Skeletal muscle tissue (tissue), 4 donors: ENCODE measurements around the gene F12. TPM values are rescaled to one million over a fixed set of nuclear protein-coding genes. Genes with fewer than 3 reads are reported as not detected.
"Not testable (repeated sequence)": the region's sequence is repeated elsewhere in the genome, so short reads cannot be mapped to it uniquely, and the experiment has no call there.

Source experiments
- H3K27ac ChIP-seq: one replicate; pipeline ENCODE4 v1.7.0; 2013; ENCODE audit warnings: mild to moderate bottlenecking, low read depth, low read length, inconsistent platforms
- H3K27me3 ChIP-seq, 3 donors: one replicate each; pipeline ENCODE4 v1.7.0; 2013; ENCODE audit warnings: low read length in 3 of 3; ENCODE audit not compliant: control insufficient read depth in 3 of 3, insufficient read depth in 3 of 3
- H3K36me3 ChIP-seq, 3 donors: one replicate each; pipeline ENCODE4 v1.7.0; 2013; ENCODE audit warnings: low read length in 3 of 3; ENCODE audit not compliant: control insufficient read depth in 3 of 3, insufficient read depth in 3 of 3
- H3K4me1 ChIP-seq, 3 donors: one replicate each; pipeline ENCODE4 v1.7.0; 2013; ENCODE audit warnings: low read length in 3 of 3, mild to moderate bottlenecking in 3 of 3; ENCODE audit not compliant: control insufficient read depth in 3 of 3, insufficient read depth in 3 of 3
- H3K4me3 ChIP-seq, 3 donors: one replicate each; pipeline ENCODE4 v1.7.0; 2013; ENCODE audit warnings: low read length in 3 of 3
- H3K9ac ChIP-seq, 3 donors: one replicate each; pipeline ENCODE4 v1.7.0; 2013; ENCODE audit warnings: low read length in 3 of 3, mild to moderate bottlenecking in 3 of 3, moderate library complexity in 2 of 3, low read depth in 1 of 3
- H3K9me3 ChIP-seq, 3 donors: one replicate each; pipeline ENCODE4 v1.7.0; 2013; ENCODE audit warnings: low read length in 3 of 3; ENCODE audit not compliant: control insufficient read depth in 3 of 3
- total RNA-seq: library from RNA; depleted of rRNA; stranded (reverse); fragments of >200 nt; gene quantifications from one replicate; pipeline ENCODE4 v1.2.3, GENCODE V29; 2014
- donor health status: Osteomylitis.

The F12 gene
- total RNA-seq, 1 donor from 2014 or later = not detected

DNA sequence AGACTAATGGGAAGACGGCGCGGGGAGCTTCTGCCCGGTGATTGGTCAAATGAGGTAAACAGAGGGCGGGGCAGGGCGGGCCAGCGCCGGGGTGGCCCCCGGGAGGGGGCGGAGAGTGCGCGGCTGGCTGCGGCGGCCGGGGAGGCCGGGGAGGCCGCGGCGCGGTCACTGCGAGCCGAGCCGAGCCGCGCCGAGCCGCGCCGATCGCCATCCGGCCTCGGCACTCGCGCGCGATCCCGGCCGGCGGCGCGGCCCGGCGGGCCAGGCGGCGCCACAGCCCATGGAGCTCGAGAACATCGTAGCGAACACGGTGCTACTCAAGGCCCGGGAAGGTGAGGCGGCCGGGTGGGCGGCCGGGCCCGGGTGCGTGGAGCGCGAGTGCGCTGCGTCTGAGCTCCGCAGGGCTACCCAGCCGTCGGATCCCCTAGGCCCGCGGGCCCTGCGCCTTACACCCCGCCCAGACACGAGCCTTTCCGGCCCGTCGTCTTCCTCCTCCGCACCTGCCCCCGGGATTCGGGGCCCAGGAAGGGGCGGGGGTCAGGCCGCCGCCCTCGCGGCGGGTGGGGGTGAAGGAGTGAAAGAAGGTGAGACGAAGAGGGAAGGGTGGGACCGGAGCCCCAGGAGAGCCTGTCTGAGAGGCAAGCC lies 17.3 kb upstream of the F12 start, which contains the start of gene GRK6:
TSS of gene GRK6 (plus strand) at position 111 of the 645 bp plus-strand sequence. CDS start at position 281, 170 bp downstream.
- peaks cover 0 to 4% (median 4%) of the 10 kb centered on the region in 3 donors for H3K36me3 ChIP-seq
- peaks cover 23 to 51% (median 29%) of the 10 kb centered on the region in 3 donors for H3K4me1 ChIP-seq
- H3K4me3 ChIP-seq = peak within 1 kb of the TSS; percentile 83 to 84 (median 84)
- H3K27me3 ChIP-seq = no peaks in the 10 kb centered on the region
- peak within 1 kb of the TSS; percentile 87 to 92 (median 91) for H3K9ac ChIP-seq
- no peaks in the 10 kb centered on the region for H3K9me3 ChIP-seq
- H3K27ac ChIP-seq = peak within 1 kb of the TSS; percentile 87

DNA sequence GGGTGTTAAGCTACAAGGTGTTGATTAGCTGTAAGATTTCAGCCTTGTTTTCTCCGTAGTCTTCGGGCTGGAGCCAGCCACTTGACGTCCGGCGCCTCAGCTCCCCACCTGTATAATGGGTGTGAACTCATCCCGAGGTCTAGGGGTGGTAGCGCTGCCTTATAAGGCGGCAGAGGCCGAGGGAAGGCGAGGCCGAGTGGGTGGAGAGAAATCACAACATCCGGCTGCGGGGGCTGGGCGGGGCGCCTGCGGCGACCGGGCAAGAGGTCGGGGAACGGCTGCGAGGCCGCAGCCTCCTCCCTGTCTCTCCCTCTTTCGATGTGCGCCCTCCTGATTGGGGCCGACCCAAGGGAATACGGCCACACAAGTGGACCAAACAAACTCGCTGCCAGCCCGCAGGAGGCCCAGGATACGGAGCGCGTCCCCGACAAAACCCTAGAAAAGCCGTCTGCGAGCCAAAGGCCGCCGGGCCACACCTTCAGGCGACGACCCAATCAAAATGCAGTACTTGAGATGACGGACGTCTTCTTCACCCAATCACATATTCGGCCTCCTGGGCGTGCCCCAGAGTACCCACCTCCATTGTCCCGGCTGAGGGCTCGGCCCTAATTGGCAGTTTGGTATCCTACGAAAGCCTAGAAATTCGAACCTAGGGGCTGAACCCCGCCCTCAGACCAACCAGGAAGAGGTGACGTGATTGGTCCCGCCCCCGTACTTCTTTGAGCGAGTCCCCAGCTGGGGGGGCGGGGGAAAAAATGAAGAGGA lies 16.6 kb upstream of the F12 start:
- Histone ChIP-seq H3K4me3 (peak overlapping the region; percentile 70 to 84 (median 79)), H3K4me1 (peaks cover 20 to 44% (median 22%) of the 10 kb centered on the region in 3 donors), H3K27ac (peak overlapping the region; percentile 87), H3K9ac (peak overlapping the region; percentile 54 to 83 (median 69)), H3K9me3 (no peaks in the 10 kb centered on the region), H3K27me3 (no peaks in the 10 kb centered on the region), H3K36me3 (peaks cover 0 to 4% (median 3%) of the 10 kb centered on the region in 3 donors)

DNA sequence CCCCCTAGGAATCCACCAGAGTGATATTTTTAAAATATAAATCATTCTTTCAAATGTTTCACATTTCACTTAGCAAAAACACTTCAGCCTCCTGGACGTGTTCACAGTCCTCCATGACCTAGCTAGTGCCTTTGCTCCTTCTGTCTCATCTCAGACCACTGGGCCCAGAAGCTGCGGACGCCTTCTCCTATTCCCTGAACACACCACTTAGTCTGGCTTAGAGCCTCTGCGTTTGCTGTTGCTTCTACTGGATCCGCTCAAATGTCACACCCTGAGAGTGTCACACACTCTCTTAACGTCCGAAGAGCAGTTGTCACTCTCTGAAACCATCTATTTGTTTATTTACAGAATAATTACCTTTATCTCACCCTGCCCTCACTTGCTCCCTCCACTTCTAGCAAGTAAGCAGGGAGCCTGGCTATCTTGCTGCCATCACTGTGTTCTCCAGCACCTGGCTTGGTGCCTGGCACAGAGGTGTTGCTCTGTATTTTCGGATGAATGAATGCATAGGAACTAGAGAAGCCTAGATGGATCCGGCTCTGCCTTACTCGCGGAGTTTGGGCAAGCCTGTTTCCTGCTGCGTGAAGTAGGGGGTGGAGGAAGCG lies 15.9 kb upstream of the F12 start:
- H3K9me3 ChIP-seq = no peaks in the 10 kb centered on the region
- H3K9ac ChIP-seq = peak overlapping the region; percentile 54 to 83 (median 69)
- H3K4me3 ChIP-seq = peak overlapping the region; percentile 70 to 84 (median 79)
- no peaks in the 10 kb centered on the region for H3K36me3 ChIP-seq
- no peaks in the 10 kb centered on the region for H3K27me3 ChIP-seq
- peaks cover 20 to 38% (median 20%) of the 10 kb centered on the region in 3 donors for H3K4me1 ChIP-seq
- H3K27ac ChIP-seq = peak overlapping the region; percentile 87

DNA sequence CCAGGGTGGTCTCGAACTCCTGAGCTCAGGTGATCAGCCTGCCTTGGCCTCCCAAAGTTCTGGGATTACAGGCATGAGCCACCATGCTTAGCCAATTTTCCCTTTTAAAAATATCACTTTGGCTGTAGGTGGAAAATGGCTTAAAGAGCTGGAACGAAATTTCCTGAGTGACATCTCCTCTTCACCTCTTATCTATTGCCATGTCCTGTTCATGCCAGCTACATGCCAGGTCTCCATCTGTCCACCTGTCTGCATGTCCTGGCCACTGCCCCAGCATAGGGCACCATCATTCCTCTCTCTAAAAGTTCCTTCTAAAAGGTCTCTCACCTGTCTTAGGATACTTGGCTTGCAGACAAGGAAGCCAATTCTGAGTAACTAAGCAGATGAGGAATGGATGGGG lies 14.3 kb upstream of the F12 start:
- Histone ChIP-seq H3K36me3 (no peaks in the 10 kb centered on the region), H3K9me3 (no peaks in the 10 kb centered on the region), H3K4me3 (no peak overlapping the region), H3K27me3 (no peaks in the 10 kb centered on the region), H3K9ac (no peak overlapping the region), H3K27ac (no peak overlapping the region), H3K4me1 (peaks cover 20 to 24% (median 20%) of the 10 kb centered on the region in 3 donors)

DNA sequence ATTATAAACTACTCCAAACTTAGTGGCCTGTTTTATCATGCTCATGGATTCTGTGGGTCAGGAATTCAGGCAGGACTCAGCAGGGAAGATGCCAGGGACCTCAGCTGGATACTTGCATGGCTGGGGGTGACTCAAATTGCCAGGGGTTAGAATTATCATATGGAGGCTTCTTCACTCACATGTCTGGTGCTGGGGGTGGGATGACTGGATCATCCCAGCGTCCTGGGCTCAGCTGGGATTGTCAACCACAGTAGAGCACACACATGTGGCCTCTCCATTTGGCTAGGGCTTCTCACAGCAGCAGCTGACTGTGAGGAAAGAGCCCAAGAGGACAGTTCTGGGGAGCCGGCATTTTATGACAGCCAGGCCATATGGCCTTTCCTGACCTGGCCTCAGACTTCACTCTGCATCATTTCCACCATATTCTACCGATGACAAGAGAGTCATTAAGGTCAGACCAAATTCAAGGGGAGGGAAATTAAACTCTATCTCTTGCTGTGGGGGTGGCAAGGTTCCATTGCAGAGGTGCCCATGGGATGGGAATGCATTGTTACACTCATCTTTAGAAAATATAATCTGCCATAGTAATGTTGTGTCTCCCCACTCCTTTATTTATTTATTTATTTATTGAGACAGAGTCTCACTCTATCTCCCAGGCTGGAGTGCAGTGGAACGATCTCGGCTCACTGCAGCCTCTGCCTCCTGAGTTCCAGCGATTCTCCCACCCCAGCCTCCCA lies 11.9 kb upstream of the F12 start:
- Histone ChIP-seq H3K4me3 (no peak overlapping the region), H3K9ac (no peak overlapping the region), H3K4me1 (peaks cover 5 to 6% (median 6%) of the 10 kb centered on the region in 3 donors), H3K27ac (no peak overlapping the region), H3K9me3 (no peaks in the 10 kb centered on the region), H3K36me3 (no peaks in the 10 kb centered on the region), H3K27me3 (no peaks in the 10 kb centered on the region)

DNA sequence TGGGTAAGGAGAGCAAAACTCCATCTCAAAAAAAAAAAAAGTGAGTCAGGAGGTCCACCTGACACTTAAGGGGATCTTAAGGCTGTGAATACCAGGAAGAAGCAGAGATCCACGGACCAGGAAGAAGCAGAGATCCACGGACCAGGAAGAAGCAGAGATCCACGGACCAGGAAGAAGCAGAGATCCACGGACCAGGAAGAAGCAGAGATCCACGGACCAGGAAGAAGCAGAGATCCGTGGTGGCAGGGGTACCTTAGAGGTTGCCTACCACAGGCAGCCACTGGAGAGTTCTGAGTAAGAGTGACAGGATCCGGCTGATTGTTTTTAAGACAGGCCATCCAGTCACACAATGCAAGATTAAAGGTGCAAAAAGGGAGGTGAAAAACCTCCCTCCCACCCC lies 11.1 kb upstream of the F12 start:
- not testable (repeated sequence) for H3K36me3 ChIP-seq, H3K4me1 ChIP-seq, H3K4me3 ChIP-seq, H3K27me3 ChIP-seq, H3K27ac ChIP-seq, H3K9ac ChIP-seq, H3K9me3 ChIP-seq

DNA sequence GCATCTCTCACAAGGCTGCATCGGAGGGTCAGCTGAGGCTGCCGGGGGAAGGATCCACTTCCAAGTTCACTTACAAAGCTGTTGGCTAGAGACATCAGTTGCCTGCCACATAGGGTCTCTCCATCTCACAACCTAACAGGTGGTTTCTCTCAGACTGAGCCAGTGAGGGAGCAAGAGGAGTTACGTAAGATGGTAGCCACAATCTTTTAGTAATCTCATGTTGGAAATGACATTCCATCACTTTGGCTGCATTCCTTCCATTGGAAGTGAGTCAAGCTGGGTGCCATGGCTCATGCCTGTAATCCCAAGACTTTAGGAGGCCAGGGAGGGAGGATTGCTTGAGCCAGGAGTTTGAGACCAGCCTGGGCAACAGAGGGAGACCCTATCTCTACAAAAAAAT lies 9.7 kb upstream of the F12 start:
- H3K27ac ChIP-seq = no peak overlapping the region
- no peak overlapping the region for H3K4me3 ChIP-seq
- H3K4me1 ChIP-seq = no peaks in the 10 kb centered on the region
- H3K27me3 ChIP-seq = peaks cover 0 to under 1% (median 0%) of the 10 kb centered on the region in 3 donors
- no peaks in the 10 kb centered on the region for H3K9me3 ChIP-seq
- no peaks in the 10 kb centered on the region for H3K36me3 ChIP-seq
- no peak overlapping the region for H3K9ac ChIP-seq

DNA sequence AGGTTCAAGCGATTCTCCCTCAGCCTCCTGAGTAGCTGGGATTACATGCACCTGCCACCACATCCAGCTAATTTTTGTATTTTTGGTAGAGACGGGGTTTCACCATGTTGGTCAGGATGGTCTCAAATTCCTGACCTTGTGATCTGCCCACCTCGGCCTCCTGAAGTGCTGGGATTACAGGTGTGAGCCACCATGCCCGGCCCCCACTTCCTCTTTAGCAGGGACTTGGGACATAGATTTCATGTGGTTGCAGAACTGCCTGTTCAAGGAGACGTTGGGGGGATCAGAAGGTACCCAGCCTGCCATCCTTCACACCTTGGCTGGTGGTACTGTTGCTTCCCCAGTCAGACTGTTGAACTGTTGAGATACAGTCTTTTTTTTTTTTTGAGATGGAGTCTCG lies 7.7 kb upstream of the F12 start:
- H3K27ac ChIP-seq, H3K9ac ChIP-seq, H3K27me3 ChIP-seq, H3K9me3 ChIP-seq, H3K4me1 ChIP-seq, H3K36me3 ChIP-seq, H3K4me3 ChIP-seq: not testable (repeated sequence)

DNA sequence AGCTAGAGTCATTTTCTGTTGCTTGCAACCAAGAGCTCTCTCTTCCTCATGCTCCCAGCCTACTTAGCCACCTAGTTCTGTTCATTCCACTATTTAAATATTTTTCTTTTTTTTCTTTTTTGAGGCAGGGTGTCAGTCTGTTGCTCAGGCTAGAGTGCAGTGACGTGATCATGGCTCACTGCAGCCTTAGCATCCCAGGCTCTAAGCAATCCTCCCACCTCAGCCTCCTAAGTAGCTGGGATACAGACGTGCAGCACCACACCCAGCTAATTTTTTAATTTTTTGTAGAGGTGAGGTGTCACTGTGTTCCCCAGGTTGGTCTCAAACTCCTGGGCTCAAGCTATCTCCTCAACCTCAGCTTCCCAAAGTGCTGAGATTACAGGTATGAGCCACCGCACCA lies 5.1 kb upstream of the F12 start:
- peaks cover 0 to 2% (median 0%) of the 10 kb centered on the region in 3 donors for H3K27me3 ChIP-seq
- no peaks in the 10 kb centered on the region for H3K9me3 ChIP-seq
- H3K36me3 ChIP-seq = no peaks in the 10 kb centered on the region
- no peak overlapping the region for H3K9ac ChIP-seq
- H3K4me1 ChIP-seq = no peaks in the 10 kb centered on the region
- H3K4me3 ChIP-seq = no peak overlapping the region
- no peak overlapping the region for H3K27ac ChIP-seq
